Activated naive CD4-positive, alpha-beta T cell (primary cell): ENCODE results near the gene FUT8.
"Not testable (repeated sequence)": the region's sequence is repeated elsewhere in the genome, so short reads cannot be mapped to it uniquely, and the experiment has no call there.

ENCODE experiments used
- DNase-seq, 4 experiments: peaks; one replicate each; lab custom pipeline; 2025; lab: John Stamatoyannopoulos, UW

Gene FUT8

GRCh38 chr14:65622703-65623102 lies 210.2 kb downstream of the FUT8 start:
- no peak for DNase-seq

- no peak for DNase-seq
Observed at GRCh38 chr14:65623759-65624158, 211.2 kb downstream of the FUT8 start.

DNA sequence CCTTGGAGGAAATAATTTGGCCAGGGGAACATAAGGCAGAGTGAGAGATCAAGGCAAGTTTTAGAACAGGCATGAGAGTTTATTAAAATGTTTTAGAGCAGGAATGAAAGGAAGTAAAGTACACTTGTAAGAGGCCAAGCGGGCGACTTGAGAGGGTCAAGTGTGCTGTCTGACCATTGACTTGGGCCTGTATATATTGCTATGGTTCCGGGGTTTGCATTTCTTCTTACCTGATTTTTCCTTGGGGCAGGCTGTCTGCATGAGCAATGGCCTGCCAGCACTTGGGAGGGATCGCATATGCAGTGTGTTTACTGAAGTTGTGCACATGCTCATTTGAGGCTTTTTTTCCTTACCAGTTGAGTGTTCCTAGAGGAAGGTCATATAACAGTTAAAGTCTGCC lies 214.8 kb downstream of the FUT8 start:
- no peak for DNase-seq

DNA sequence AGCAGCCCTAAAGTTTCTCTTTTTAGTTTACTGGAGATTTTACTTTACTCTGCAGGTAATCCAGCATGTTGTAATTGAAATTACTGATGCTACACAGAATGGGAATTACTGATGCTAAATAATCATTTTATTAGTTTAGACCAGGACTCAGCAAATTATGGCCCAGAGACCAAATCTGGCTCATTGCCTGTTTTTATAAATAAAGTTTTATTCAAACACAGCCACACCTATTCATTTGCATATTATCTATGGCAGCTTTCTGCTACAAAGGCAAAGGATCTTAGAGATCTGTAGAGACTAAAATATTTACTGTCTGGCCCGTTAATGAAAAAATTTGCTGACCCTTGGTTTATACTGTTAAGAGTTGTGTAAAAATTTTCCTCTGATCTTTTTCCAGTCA lies 216.1 kb downstream of the FUT8 start:
- no peak for DNase-seq

DNA sequence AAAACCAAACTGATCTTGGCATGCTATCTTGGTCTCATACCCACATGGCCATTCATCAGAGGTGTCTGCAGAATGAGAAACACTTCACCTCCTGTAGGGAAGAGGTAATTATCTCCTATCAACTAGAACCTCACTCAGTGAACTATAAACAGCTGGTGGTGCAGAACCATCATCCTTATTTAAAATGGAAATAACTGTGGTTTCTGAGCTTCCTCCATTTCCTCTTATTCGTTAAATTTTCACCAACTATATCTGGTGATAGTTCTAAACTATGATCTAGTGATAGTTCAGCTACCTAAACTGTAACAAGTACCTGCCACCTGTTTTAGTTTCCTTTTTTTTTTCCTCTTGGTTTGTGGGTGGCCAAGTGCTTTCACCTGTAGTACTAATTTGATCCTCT lies 218.5 kb downstream of the FUT8 start:
- DNase-seq = no peak

DNA sequence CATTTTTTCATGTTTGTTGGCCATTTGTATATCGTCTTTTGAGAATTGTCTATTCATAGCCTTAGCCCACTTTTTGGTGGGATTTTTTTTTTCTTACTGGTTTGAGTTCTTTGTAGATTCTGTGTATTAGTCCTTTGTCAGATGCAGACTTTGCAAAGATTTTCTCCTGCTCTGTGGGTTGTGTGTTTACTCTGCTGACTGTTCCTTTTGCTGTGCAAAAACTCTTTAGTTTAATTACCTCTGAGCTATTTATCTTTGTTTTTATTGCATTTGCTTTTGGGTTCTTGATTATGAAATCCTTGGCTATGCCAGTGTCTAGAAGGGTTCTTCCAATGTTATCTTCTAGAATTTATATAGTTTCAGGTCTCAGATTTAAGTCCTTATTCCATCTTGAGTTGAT lies 220.0 kb downstream of the FUT8 start:
- no peak for DNase-seq

GRCh38 chr14:65633666-65634065 lies 221.1 kb downstream of the FUT8 start:
- DNase-seq = not testable (repeated sequence)

DNA sequence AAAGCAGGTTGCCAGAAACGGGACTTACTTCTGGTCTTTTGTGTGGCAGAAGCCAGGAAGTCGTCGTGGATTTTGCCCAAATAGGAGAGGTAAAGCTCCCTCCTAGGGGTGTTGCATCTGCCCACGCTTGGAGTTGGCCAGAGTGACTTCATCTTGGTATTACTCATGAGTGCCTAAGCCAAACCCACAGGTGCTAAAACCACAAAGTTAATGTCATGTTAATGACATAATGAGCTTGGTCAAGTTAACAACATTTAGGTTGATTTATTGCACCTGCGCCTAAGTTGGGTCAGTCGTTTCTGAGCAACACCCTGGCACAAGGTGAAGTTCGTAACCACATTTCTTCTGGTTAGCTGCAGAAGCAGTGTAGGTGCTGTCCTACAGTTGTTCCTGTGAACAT lies 225.2 kb downstream of the FUT8 start:
- DNase-seq = no peak

DNA sequence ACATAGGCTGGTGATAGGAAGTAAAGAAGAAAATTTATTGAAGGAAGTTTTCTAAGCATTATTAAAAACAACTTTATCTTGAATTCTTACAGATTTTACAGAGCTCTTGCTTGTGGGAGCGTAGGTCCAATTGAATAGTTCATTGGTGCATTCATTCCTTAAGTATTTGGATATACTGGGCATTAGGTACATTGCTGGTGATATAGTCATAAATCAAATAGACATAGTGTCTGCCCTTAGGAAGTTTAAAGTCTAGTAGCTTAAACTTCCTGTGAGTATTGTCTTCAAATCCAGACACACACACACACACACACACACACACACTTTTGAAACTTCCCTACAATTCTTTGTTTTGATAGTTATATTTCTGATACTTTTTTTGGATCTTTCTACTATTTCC lies 226.7 kb downstream of the FUT8 start:
- no peak for DNase-seq

DNA sequence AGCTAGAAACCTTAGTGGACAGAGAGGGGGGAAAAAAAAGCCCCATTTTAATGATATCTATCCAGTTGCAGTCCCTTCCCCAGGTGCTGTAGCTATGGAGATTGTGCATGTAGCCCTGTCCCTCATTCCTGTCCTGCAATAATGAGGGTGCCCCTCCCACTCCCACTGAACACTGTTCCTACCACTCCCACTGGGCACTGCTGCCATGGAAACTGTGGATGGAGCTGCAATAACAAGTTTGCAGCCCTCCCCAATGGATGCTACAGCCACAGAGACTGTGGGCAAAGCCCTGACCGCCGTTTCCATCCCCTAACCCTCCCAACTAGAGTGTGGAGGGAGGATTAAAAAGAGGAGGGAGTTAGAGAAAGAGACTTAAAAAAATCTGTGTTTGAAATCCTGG lies 238.3 kb downstream of the FUT8 start:
- no peak for DNase-seq

DNA sequence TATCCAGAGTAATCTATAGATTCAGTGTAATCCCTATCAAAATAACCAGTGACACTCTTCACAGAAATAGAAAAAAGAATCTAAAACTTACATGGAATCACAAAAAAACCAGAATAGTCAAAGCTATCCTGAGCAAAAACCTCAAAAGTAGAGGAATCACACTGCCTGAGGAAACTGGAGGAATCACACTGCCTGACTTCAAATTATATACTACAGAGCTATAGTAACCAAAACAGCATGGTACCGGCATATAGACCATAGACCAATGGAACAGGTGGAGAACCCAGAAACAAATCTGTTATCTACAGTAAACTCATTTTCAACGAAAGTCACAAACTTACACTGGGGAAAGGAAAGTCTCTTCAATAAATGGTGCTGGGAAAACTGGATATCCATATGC lies 244.0 kb downstream of the FUT8 start:
- DNase-seq = no peak

- DNase-seq = no peak
Observed at GRCh38 chr14:65658202-65658601, 245.7 kb downstream of the FUT8 start.

DNA sequence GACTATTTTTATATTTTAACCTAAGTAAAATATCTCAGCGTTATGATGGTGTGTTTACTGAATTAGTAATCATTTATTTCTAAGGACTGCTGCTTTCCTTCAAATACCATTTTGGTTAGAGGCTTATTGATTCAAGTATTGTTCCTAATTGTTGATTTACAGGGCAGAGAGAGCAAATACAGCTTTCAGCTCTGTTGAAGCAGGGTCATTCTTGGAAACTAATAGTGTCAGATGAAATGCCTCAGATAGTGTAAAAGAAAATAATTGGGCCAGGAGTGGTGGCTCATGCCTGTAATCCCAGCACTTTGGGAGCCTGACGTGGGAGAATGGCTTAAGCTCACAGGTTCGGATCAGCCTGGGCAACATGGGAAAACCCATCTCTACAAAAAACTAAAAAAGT lies 249.3 kb downstream of the FUT8 start:
- DNase-seq = no peak

DNA sequence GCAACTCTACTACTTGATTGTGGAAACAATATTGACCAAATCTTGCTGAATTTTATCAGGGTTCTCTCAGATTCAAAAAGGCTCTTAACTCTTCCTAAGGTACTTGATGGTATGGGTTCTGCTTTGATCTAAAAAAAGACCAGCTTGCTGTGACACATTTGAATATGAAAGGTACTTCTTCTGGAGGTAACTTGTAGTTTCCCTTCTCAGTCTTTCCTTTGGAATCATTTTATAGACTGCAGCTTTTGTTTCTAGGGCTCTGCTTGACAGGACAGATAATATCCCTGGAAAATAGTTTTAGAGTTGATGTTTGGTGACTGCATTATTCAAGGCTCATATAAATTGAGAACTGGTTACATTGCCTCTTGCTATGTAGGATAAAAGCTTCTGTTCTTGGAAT lies 251.9 kb downstream of the FUT8 start:
- no peak for DNase-seq

DNA sequence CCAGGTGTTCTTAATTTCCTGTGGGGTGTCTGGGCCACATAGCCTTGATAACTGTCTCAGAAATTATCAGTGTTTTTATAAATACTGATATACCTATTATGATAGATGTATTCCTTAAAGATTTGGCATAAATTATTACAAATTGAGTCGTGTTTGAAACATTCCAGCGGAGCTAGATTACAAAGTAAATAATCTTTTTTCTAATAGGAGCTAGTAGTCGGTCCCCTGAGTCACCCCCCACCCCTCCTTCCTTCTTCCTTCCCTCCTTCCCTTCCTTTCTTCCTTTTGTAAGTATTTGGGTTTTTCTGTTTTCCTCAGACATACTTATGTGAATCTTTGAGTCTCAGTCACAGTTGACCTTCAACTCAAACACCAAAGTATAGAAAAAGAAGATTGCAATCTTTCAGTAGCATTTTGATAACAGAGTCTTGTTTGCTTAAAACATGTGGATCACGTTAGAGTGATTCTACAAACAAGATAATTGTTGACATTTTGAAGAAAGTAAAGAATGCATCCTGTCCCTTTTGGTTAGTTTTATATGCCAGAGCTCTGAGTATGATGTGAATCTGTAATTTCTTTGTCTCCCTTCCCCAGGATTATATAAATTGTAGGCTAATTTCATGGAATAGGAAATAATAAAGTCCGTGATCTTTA lies 264.0 kb downstream of the FUT8 start:
- no peak for DNase-seq

DNA sequence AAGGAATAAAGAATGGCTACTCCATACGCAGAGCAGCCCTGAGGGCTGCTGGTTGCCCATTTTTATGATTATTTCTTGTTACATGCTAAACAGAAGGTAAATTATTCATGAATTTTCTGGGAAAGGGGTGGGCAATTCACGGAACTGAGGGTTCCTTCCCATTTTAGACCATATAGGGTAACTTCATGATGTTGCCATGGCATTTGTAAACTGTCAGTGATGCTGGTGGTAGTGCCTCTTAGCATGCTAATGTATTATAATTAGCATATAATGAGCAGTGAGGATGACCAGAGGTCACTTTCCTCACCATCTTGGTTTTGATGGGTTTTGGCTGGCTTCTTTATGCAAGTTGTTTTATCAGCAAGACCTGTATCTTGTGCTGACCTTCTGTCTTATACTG lies 273.0 kb downstream of the FUT8 start:
- no peak for DNase-seq

DNA sequence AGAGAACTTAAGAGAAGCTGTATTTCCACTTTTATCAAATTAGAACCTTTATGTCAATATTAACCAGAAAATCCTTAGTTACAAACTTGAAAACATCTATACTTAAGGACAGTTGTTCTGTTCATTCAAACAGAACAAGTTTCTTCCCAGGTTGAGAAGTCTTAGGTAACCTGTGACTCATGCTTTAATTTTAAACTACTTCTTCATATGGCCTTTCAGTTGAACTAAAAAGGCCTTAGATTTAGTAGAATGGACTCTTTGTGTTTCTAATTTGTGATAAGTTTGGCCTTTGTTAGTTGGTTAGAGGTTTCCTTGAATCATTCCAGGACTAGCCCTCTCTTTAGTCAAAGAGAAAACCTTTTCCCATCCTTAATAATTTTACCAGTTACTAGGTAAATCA lies 274.2 kb downstream of the FUT8 start:
- no peak for DNase-seq

DNA sequence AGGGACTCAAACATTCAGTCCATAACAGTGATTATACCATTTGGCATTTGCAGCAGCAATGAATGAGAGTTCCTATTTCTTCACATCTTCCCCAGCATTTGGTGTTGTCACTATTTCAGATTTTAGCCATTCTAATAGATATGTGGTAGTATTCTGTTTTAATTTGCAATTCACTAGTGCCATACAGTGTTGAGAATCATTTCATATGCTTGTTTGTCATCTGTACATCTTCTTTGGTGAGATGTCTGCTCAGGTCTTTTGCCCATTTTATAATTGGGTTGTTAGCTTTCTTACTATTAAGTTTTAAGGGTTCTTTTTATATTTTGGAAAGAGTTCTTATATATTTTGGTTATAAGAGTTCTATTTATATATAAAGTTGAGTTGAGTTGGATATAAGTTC lies 276.5 kb downstream of the FUT8 start:
- DNase-seq = no peak

- not testable (repeated sequence) for DNase-seq
Observed at GRCh38 chr14:65692566-65692965, 280.0 kb downstream of the FUT8 start.

GRCh38 chr14:65696801-65697200 lies 284.3 kb downstream of the FUT8 start:
- no peak for DNase-seq

GRCh38 chr14:65703521-65703920 lies 291.0 kb downstream of the FUT8 start:
- DNase-seq = no peak

DNA sequence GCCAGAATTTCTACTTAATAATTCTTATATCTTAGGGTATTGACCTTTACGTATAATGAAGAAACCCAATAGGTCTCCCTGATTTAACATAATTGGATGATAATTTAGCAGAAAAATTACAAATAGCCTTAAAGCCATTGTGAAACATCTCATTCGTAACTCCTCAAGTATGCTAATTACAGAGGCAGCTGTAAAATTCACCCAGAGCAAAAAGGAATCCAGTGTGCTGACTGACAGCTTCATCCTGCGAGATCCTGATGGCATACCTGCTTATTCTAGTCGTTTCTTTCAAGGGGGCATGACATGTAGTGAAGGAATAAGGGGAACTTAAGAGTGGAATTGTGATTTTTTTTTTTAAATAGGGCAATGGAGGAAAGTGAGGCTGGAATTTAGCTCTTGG lies 291.5 kb downstream of the FUT8 start:
- DNase-seq = no peak

- DNase-seq = no peak
Observed at GRCh38 chr14:65704437-65704836, 291.9 kb downstream of the FUT8 start.

DNA sequence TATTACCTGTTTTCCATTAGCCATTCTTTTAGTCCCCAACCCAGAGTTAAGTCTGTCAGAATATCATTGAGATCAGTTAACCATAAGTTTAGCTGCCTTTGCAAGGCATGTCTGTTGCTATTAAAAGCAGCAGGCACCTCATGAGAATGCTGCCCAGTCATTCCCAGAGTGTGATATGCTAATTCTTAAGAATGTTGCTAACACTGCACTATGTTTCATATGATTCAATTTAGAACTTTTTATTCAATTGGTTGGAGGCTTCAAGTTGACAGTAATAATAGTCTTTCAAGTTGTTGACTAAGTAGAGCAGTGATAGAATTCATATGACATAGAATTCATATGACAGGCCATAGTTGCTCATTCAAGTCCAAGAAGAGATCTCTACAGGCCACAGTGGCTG lies 292.3 kb downstream of the FUT8 start:
- DNase-seq = no peak

DNA sequence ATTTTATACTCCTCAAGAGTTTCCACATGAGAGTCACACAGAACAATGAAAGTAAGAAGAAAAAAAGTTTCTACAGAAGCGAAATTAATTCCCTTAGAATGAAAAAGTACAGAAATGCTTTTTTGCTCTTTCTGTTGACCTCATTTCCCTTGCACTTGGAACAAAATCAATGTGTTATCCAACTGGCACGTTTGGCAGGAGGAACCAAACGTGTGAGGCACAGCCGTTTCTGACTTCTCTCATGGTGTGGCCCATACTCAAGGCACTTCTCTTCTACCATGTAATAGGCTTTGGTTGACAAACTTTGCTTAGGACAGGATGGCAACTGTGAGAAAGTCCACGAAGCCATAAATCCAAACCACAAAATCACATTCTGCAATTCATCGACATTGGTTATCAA lies 297.0 kb downstream of the FUT8 start:
- DNase-seq = no peak
